NB4 (cell line): ENCODE results near the gene LDLRAD1.

ENCODE experiments used
- CTCF ChIP-seq: IDR thresholded peaks from one replicate; pipeline ENCODE4 v1.5.1; 2012; ENCODE audit warnings: low read depth, low read length
- MAX ChIP-seq: IDR thresholded peaks from 2 replicates; pipeline ENCODE4 v1.6.1; 2011; ENCODE audit warnings: low read depth, low read length
- MYC ChIP-seq: IDR thresholded peaks from 2 replicates; pipeline ENCODE4 v1.6.1; 2011; ENCODE audit warnings: low read depth, low read length
- POLR2A ChIP-seq: IDR thresholded peaks from 2 replicates; pipeline ENCODE4 v1.6.1; 2011; ENCODE audit warnings: mild to moderate bottlenecking; ENCODE audit not compliant: insufficient read length; ENCODE audit errors: extremely low read depth

GRCh38 chr1:54012863-54013262, 5.1 kb downstream of the LDLRAD1 start:
- TF ChIP-seq CTCF (no peak), MAX (no peak), POLR2A (no peak), MYC (no peak)
